ENCODE data around the gene PIP5K1C. TPM values are rescaled to one million over a fixed set of nuclear protein-coding genes. Genes with fewer than 3 reads are reported as not detected.
A peak's percentile ranks its signal among the peaks of the same experiment; 100 is the strongest.
"Not testable (repeated sequence)": the region's sequence is repeated elsewhere in the genome, so short reads cannot be mapped to it uniquely, and the experiment has no call there.

Gene PIP5K1C
- total RNA-seq, 1 donor from 2014 or later, result 6.3 TPM

- not testable (repeated sequence) for H3K9me3 ChIP-seq (ENCODE audit: control insufficient read depth in 3 of 3, low read length in 3 of 3); H3K36me3 ChIP-seq (ENCODE audit: control insufficient read depth in 3 of 3, insufficient read depth in 3 of 3, low read length in 3 of 3); H3K27ac ChIP-seq (ENCODE audit: low read depth, low read length); H3K27me3 ChIP-seq (ENCODE audit: control insufficient read depth in 3 of 3, insufficient read depth in 3 of 3, low read length in 3 of 3); H3K9ac ChIP-seq (ENCODE audit: low read depth in 1 of 3, low read length in 3 of 3); H3K4me3 ChIP-seq (ENCODE audit: low read length in 3 of 3)
- H3K4me1 ChIP-seq (ENCODE audit: control insufficient read depth in 3 of 3, insufficient read depth in 3 of 3, low read length in 3 of 3), result peaks cover 24 to 32% (median 26%) of the 10 kb centered on the region in 3 donors
Measured at GRCh38 chr19:3628766-3629165, 71.5 kb downstream of the PIP5K1C start.

- no peaks in the 10 kb centered on the region for H3K27me3 ChIP-seq (ENCODE audit: control insufficient read depth in 3 of 3, insufficient read depth in 3 of 3, low read length in 3 of 3)
- peak overlapping the region; percentile 29 to 86 (median 59) for H3K4me3 ChIP-seq (ENCODE audit: low read length in 3 of 3)
- H3K36me3 ChIP-seq (ENCODE audit: control insufficient read depth in 3 of 3, insufficient read depth in 3 of 3, low read length in 3 of 3), result peaks cover 3 to 13% (median 6%) of the 10 kb centered on the region in 3 donors
- peak overlapping the region; percentile 94 for H3K27ac ChIP-seq (ENCODE audit: low read depth, low read length)
- peak overlapping the region in 2 of 3 donors; percentile 33 to 82 for H3K9ac ChIP-seq (ENCODE audit: low read depth in 1 of 3, low read length in 3 of 3)
- peaks cover 24 to 32% (median 26%) of the 10 kb centered on the region in 3 donors for H3K4me1 ChIP-seq (ENCODE audit: control insufficient read depth in 3 of 3, insufficient read depth in 3 of 3, low read length in 3 of 3)
- H3K9me3 ChIP-seq (ENCODE audit: control insufficient read depth in 3 of 3, low read length in 3 of 3), result no peaks in the 10 kb centered on the region
Measured at GRCh38 chr19:3627351-3627723, 72.9 kb downstream of the PIP5K1C start.

- H3K27ac ChIP-seq (ENCODE audit: low read depth, low read length), result peak within 1 kb of the TSS; percentile 94
- H3K27me3 ChIP-seq (ENCODE audit: control insufficient read depth in 3 of 3, insufficient read depth in 3 of 3, low read length in 3 of 3), result no peaks in the 10 kb centered on the region
Measured at GRCh38 chr19:3626473-3627350, 73.6 kb downstream of the PIP5K1C start, which contains the start of gene CACTIN. Gene CACTIN, minus strand, starts transcription at chr19:3626790. Its CDS starts 28 bp downstream, at chr19:3626762.

GRCh38 chr19:3625996-3626472 is 74.2 kb downstream of the PIP5K1C start:
- Histone ChIP-seq H3K4me1 (ENCODE audit: control insufficient read depth in 3 of 3, insufficient read depth in 3 of 3, low read length in 3 of 3) (peaks cover 24 to 32% (median 26%) of the 10 kb centered on the region in 3 donors), H3K9ac (ENCODE audit: low read depth in 1 of 3, low read length in 3 of 3) (peak overlapping the region; percentile 82 to 96 (median 82)), H3K4me3 (ENCODE audit: low read length in 3 of 3) (peak overlapping the region; percentile 86 to 97 (median 92)), H3K9me3 (ENCODE audit: control insufficient read depth in 3 of 3, low read length in 3 of 3) (no peaks in the 10 kb centered on the region), H3K27ac (ENCODE audit: low read depth, low read length) (peak overlapping the region; percentile 94), H3K36me3 (ENCODE audit: control insufficient read depth in 3 of 3, insufficient read depth in 3 of 3, low read length in 3 of 3) (peaks cover 8 to 15% (median 11%) of the 10 kb centered on the region in 3 donors), H3K27me3 (ENCODE audit: control insufficient read depth in 3 of 3, insufficient read depth in 3 of 3, low read length in 3 of 3) (no peaks in the 10 kb centered on the region)

More at GRCh38 chr19:3626473-3627350, 73.6 kb downstream of the PIP5K1C start, which contains the start of gene CACTIN:
- Histone ChIP-seq H3K4me1 (ENCODE audit: control insufficient read depth in 3 of 3, insufficient read depth in 3 of 3, low read length in 3 of 3) (peaks cover 24 to 32% (median 26%) of the 10 kb centered on the region in 3 donors), H3K36me3 (ENCODE audit: control insufficient read depth in 3 of 3, insufficient read depth in 3 of 3, low read length in 3 of 3) (peaks cover 7 to 15% (median 9%) of the 10 kb centered on the region in 3 donors), H3K4me3 (ENCODE audit: low read length in 3 of 3) (peak within 1 kb of the TSS; percentile 86 to 97 (median 92)), H3K9me3 (ENCODE audit: control insufficient read depth in 3 of 3, low read length in 3 of 3) (no peaks in the 10 kb centered on the region), H3K9ac (ENCODE audit: low read depth in 1 of 3, low read length in 3 of 3) (peak within 1 kb of the TSS; percentile 82 to 96 (median 82))

GRCh38 chr19:3623716-3624115 is 76.6 kb downstream of the PIP5K1C start:
- peaks cover 10 to 19% (median 14%) of the 10 kb centered on the region in 3 donors for H3K36me3 ChIP-seq (ENCODE audit: control insufficient read depth in 3 of 3, insufficient read depth in 3 of 3, low read length in 3 of 3)

GRCh38 chr19:3622224-3622623 is 78.0 kb downstream of the PIP5K1C start:
- peaks cover 26 to 34% (median 27%) of the 10 kb centered on the region in 3 donors for H3K4me1 ChIP-seq (ENCODE audit: control insufficient read depth in 3 of 3, insufficient read depth in 3 of 3, low read length in 3 of 3)
- H3K27me3 ChIP-seq (ENCODE audit: control insufficient read depth in 3 of 3, insufficient read depth in 3 of 3, low read length in 3 of 3), result no peaks in the 10 kb centered on the region
- no peak overlapping the region for H3K9ac ChIP-seq (ENCODE audit: low read depth in 1 of 3, low read length in 3 of 3)
- no peak overlapping the region for H3K4me3 ChIP-seq (ENCODE audit: low read length in 3 of 3)
- H3K27ac ChIP-seq (ENCODE audit: low read depth, low read length), result no peak overlapping the region
- no peaks in the 10 kb centered on the region for H3K9me3 ChIP-seq (ENCODE audit: control insufficient read depth in 3 of 3, low read length in 3 of 3)
- peaks cover 14 to 20% (median 19%) of the 10 kb centered on the region in 3 donors for H3K36me3 ChIP-seq (ENCODE audit: control insufficient read depth in 3 of 3, insufficient read depth in 3 of 3, low read length in 3 of 3)

More at GRCh38 chr19:3623716-3624115, 76.6 kb downstream of the PIP5K1C start:
- H3K9me3 ChIP-seq (ENCODE audit: control insufficient read depth in 3 of 3, low read length in 3 of 3), result no peaks in the 10 kb centered on the region
- H3K9ac ChIP-seq (ENCODE audit: low read depth in 1 of 3, low read length in 3 of 3), result no peak overlapping the region
- no peak overlapping the region for H3K4me3 ChIP-seq (ENCODE audit: low read length in 3 of 3)
- no peaks in the 10 kb centered on the region for H3K27me3 ChIP-seq (ENCODE audit: control insufficient read depth in 3 of 3, insufficient read depth in 3 of 3, low read length in 3 of 3)
- no peak overlapping the region for H3K27ac ChIP-seq (ENCODE audit: low read depth, low read length)
- H3K4me1 ChIP-seq (ENCODE audit: control insufficient read depth in 3 of 3, insufficient read depth in 3 of 3, low read length in 3 of 3), result peaks cover 24 to 32% (median 26%) of the 10 kb centered on the region in 3 donors

GRCh38 chr19:3621689-3622088 is 78.6 kb downstream of the PIP5K1C start:
- Histone ChIP-seq H3K27ac (ENCODE audit: low read depth, low read length) (no peak overlapping the region), H3K9me3 (ENCODE audit: control insufficient read depth in 3 of 3, low read length in 3 of 3) (no peaks in the 10 kb centered on the region), H3K9ac (ENCODE audit: low read depth in 1 of 3, low read length in 3 of 3) (no peak overlapping the region), H3K36me3 (ENCODE audit: control insufficient read depth in 3 of 3, insufficient read depth in 3 of 3, low read length in 3 of 3) (peaks cover 14 to 20% (median 19%) of the 10 kb centered on the region in 3 donors), H3K4me3 (ENCODE audit: low read length in 3 of 3) (no peak overlapping the region), H3K27me3 (ENCODE audit: control insufficient read depth in 3 of 3, insufficient read depth in 3 of 3, low read length in 3 of 3) (no peaks in the 10 kb centered on the region), H3K4me1 (ENCODE audit: control insufficient read depth in 3 of 3, insufficient read depth in 3 of 3, low read length in 3 of 3) (peaks cover 24 to 30% (median 27%) of the 10 kb centered on the region in 3 donors)

GRCh38 chr19:3620817-3621547 is 79.3 kb downstream of the PIP5K1C start:
- H3K36me3 ChIP-seq (ENCODE audit: control insufficient read depth in 3 of 3, insufficient read depth in 3 of 3, low read length in 3 of 3), result peaks cover 14 to 20% (median 19%) of the 10 kb centered on the region in 3 donors
- peaks cover 21 to 24% (median 24%) of the 10 kb centered on the region in 3 donors for H3K4me1 ChIP-seq (ENCODE audit: control insufficient read depth in 3 of 3, insufficient read depth in 3 of 3, low read length in 3 of 3)
- H3K4me3 ChIP-seq (ENCODE audit: low read length in 3 of 3), result no peak overlapping the region
- no peak overlapping the region for H3K27ac ChIP-seq (ENCODE audit: low read depth, low read length)
- H3K9me3 ChIP-seq (ENCODE audit: control insufficient read depth in 3 of 3, low read length in 3 of 3), result no peaks in the 10 kb centered on the region
- no peaks in the 10 kb centered on the region for H3K27me3 ChIP-seq (ENCODE audit: control insufficient read depth in 3 of 3, insufficient read depth in 3 of 3, low read length in 3 of 3)
- no peak overlapping the region for H3K9ac ChIP-seq (ENCODE audit: low read depth in 1 of 3, low read length in 3 of 3)

- H3K4me1 ChIP-seq (ENCODE audit: control insufficient read depth in 3 of 3, insufficient read depth in 3 of 3, low read length in 3 of 3), result peaks cover 14 to 17% (median 17%) of the 10 kb centered on the region in 3 donors
- H3K9ac ChIP-seq (ENCODE audit: low read depth in 1 of 3, low read length in 3 of 3), result no peak overlapping the region
- H3K27me3 ChIP-seq (ENCODE audit: control insufficient read depth in 3 of 3, insufficient read depth in 3 of 3, low read length in 3 of 3), result no peaks in the 10 kb centered on the region
- no peak overlapping the region for H3K4me3 ChIP-seq (ENCODE audit: low read length in 3 of 3)
- H3K9me3 ChIP-seq (ENCODE audit: control insufficient read depth in 3 of 3, low read length in 3 of 3), result no peaks in the 10 kb centered on the region
- no peak overlapping the region for H3K27ac ChIP-seq (ENCODE audit: low read depth, low read length)
- H3K36me3 ChIP-seq (ENCODE audit: control insufficient read depth in 3 of 3, insufficient read depth in 3 of 3, low read length in 3 of 3), result peaks cover 16 to 20% (median 19%) of the 10 kb centered on the region in 3 donors
Measured at GRCh38 chr19:3620145-3620816, 80.0 kb downstream of the PIP5K1C start.

All from skeletal muscle tissue (tissue), 4 donors.